Fibroblast of lung (primary cell): ENCODE results near the gene SEC14L2. TPM values are rescaled to one million over a fixed set of nuclear protein-coding genes. Genes with fewer than 3 reads are reported as not detected.

ENCODE experiments used
- DNase-seq, 2 donors: peaks; one replicate each; pipeline versions ENCODE4 v3.0.0 to v3.0.0-alpha.2; 2010; ENCODE audit warnings: low read depth in 2 of 2
- H2AFZ ChIP-seq: 2 replicates; pipeline ENCODE4 v1.5.1; 2012; ENCODE audit warnings: low read length, control low read depth, inconsistent platforms
- H3K27ac ChIP-seq: 2 replicates; pipeline ENCODE4 v1.5.1; 2011; ENCODE audit warnings: low read length, control low read depth; ENCODE audit not compliant: insufficient read depth
- H3K27me3 ChIP-seq: 2 replicates; pipeline ENCODE4 v1.5.1; 2011; ENCODE audit warnings: mild to moderate bottlenecking, low read length; ENCODE audit not compliant: control insufficient read depth, insufficient read depth
- H3K36me3 ChIP-seq: 2 replicates; pipeline ENCODE4 v1.5.1; 2011; ENCODE audit warnings: low read length; ENCODE audit not compliant: control insufficient read depth, insufficient read depth
- H3K4me1 ChIP-seq: 2 replicates; pipeline ENCODE4 v1.5.1; 2011; ENCODE audit warnings: low read length; ENCODE audit not compliant: control insufficient read depth, insufficient read depth; ENCODE audit errors: extremely low read depth
- H3K4me2 ChIP-seq: 2 replicates; pipeline ENCODE4 v1.5.1; 2011; ENCODE audit warnings: low read length, control low read depth; ENCODE audit not compliant: insufficient read depth; ENCODE audit errors: extremely low read depth
- H3K4me3 ChIP-seq, 4 experiments: fragments of 200-600 bp in 1 of 4; sonication (generic) in 1 of 4; replicated peaks in 1 of 4; 2 replicates each; pipeline ENCODE4 v1.5.1; 2011 to 2016; ENCODE audit warnings: low read length in 4 of 4, low read depth in 3 of 4, mild to moderate bottlenecking in 3 of 4, control low read depth in 2 of 4, inconsistent platforms in 1 of 4, mixed read lengths in 1 of 4; ENCODE audit not compliant: insufficient read depth in 1 of 4; ENCODE audit errors: control extremely low read depth in 1 of 4
- H3K79me2 ChIP-seq: 2 replicates; pipeline ENCODE4 v1.5.1; 2012; ENCODE audit warnings: mild to moderate bottlenecking, low read length, inconsistent platforms; ENCODE audit not compliant: control insufficient read depth, insufficient read depth
- H3K9ac ChIP-seq: 2 replicates; pipeline ENCODE4 v1.5.1; 2011; ENCODE audit warnings: mild to moderate bottlenecking, low read length, control low read depth; ENCODE audit not compliant: insufficient read depth
- H3K9me3 ChIP-seq: 2 replicates; pipeline ENCODE4 v1.5.1; 2012; ENCODE audit warnings: low read depth, low read length; ENCODE audit not compliant: control insufficient read depth, insufficient read depth
- H4K20me1 ChIP-seq: 2 replicates; pipeline ENCODE4 v1.5.1; 2011; ENCODE audit warnings: low read length; ENCODE audit not compliant: control insufficient read depth, insufficient read depth; ENCODE audit errors: extremely low read depth
- CTCF ChIP-seq, 2 donors: IDR thresholded peaks in 1 of 2; conservative IDR thresholded peaks in 1 of 2; 1 replicate in 1 of 2; 2 replicates in 1 of 2; pipeline ENCODE4 v1.5.1; 2011 to 2012; ENCODE audit warnings: low read length in 2 of 2, control low read depth in 1 of 2, inconsistent platforms in 1 of 2, low read depth in 1 of 2, mild to moderate bottlenecking in 1 of 2
- EZH2 ChIP-seq: IDR thresholded peaks from 2 replicates; pipeline ENCODE4 v1.5.1; 2012; ENCODE audit warnings: low read length, control low read depth, mild to moderate bottlenecking; ENCODE audit errors: missing control alignments
- polyA plus RNA-seq, 2 donors: library from polyadenylated mRNA; depleted of rRNA in 1 of 2; stranded (reverse) in 1 of 2; unstranded in 1 of 2; fragments of >200 nt; gene quantifications; 2 replicates each; pipeline ENCODE4 v1.2.1, GENCODE V29; 2011 to 2012; ENCODE audit warnings: missing spikeins in 1 of 2
- total RNA-seq: library from RNA; depleted of rRNA; stranded (reverse); fragments of >200 nt; gene quantifications from 2 replicates; pipeline ENCODE4 v1.2.1, GENCODE V29; 2014

Gene SEC14L2
- total and polyA plus RNA-seq, 2 donors (not counting 1 experiment from before 2014, with no cell fraction given): 5.8 to 10.2 TPM

GRCh38 chr22:30438559-30438958 lies 41.7 kb downstream of the SEC14L2 start:
- Histone ChIP-seq H3K36me3 (no peaks in the 10 kb centered on the region), H3K4me1 (peaks cover 2% of the 10 kb centered on the region)
- TF ChIP-seq CTCF (conservative IDR thresholded peaks at IDR 0.05 in 1 of 2, IDR thresholded peaks at IDR 0.05 in 1 of 2; ENCODE audit: low read depth in 1 of 2, low read length in 2 of 2) (no peak), EZH2 (no peak)

GRCh38 chr22:30439226-30439625 lies 42.4 kb downstream of the SEC14L2 start:
- no peak for DNase-seq
- Histone ChIP-seq H3K4me3 (no peak overlapping the region), H4K20me1 (no peaks in the 10 kb centered on the region), H3K4me1 (peaks cover 2% of the 10 kb centered on the region), H3K79me2 (no peaks in the 10 kb centered on the region), H3K36me3 (no peaks in the 10 kb centered on the region), H3K9ac (no peak overlapping the region), H3K9me3 (no peaks in the 10 kb centered on the region), H3K27me3 (no peaks in the 10 kb centered on the region), H3K27ac (no peak overlapping the region), H3K4me2 (no peak overlapping the region), H2AFZ (no peak overlapping the region)
- TF ChIP-seq EZH2 (no peak), CTCF (conservative IDR thresholded peaks at IDR 0.05 in 1 of 2, IDR thresholded peaks at IDR 0.05 in 1 of 2; ENCODE audit: low read depth in 1 of 2, low read length in 2 of 2) (no peak)

More at GRCh38 chr22:30438559-30438958, 41.7 kb downstream of the SEC14L2 start:
- no peak overlapping the region for H3K27ac ChIP-seq
- H3K4me3 ChIP-seq: no peak overlapping the region
- no peak for DNase-seq
- no peaks in the 10 kb centered on the region for H3K79me2 ChIP-seq
- no peaks in the 10 kb centered on the region for H4K20me1 ChIP-seq
- H3K9ac ChIP-seq: no peak overlapping the region
- H2AFZ ChIP-seq: no peak overlapping the region
- H3K9me3 ChIP-seq: no peaks in the 10 kb centered on the region
- H3K4me2 ChIP-seq: no peak overlapping the region
- H3K27me3 ChIP-seq: no peaks in the 10 kb centered on the region

- no peaks in the 10 kb centered on the region for H3K27me3 ChIP-seq
- no peak overlapping the region for H3K27ac ChIP-seq
- no peak overlapping the region for H3K4me2 ChIP-seq
- TF ChIP-seq EZH2 (no peak), CTCF (conservative IDR thresholded peaks at IDR 0.05 in 1 of 2, IDR thresholded peaks at IDR 0.05 in 1 of 2; ENCODE audit: low read depth in 1 of 2, low read length in 2 of 2) (no peak)
- no peaks in the 10 kb centered on the region for H4K20me1 ChIP-seq
- no peaks in the 10 kb centered on the region for H3K79me2 ChIP-seq
- no peak for DNase-seq
- no peaks in the 10 kb centered on the region for H3K9me3 ChIP-seq
- H2AFZ ChIP-seq: no peak overlapping the region
- H3K4me3 ChIP-seq: no peak overlapping the region
- no peak overlapping the region for H3K9ac ChIP-seq
- no peaks in the 10 kb centered on the region for H3K36me3 ChIP-seq
- H3K4me1 ChIP-seq: peaks cover 2% of the 10 kb centered on the region
Observed at GRCh38 chr22:30439836-30440235, 43.0 kb downstream of the SEC14L2 start.
